GM19099 (cell line): ENCODE results near the gene CDH16.

Experiments
- POLR2A ChIP-seq: IDR thresholded peaks from 3 replicates; pipeline ENCODE4 v1.6.1; 2011; ENCODE audit warnings: low read depth; ENCODE audit not compliant: insufficient read length; ENCODE audit errors: extremely low read depth

CDH16 gene

GRCh38 chr16:66894055-66894454, 24.6 kb downstream of the CDH16 start:
- TF ChIP-seq POLR2A: no peak

- TF ChIP-seq POLR2A: no peak
Observed at GRCh38 chr16:66891797-66892196, 26.9 kb downstream of the CDH16 start.

GRCh38 chr16:66891360-66891759, 27.3 kb downstream of the CDH16 start:
- TF ChIP-seq POLR2A: no peak

GRCh38 chr16:66890799-66891198, 27.9 kb downstream of the CDH16 start:
- TF ChIP-seq POLR2A: no peak

- TF ChIP-seq POLR2A: no peak
Observed at GRCh38 chr16:66889622-66890021, 29.1 kb downstream of the CDH16 start.

- no peak for TF ChIP-seq POLR2A
Observed at GRCh38 chr16:66888647-66889615, 29.8 kb downstream of the CDH16 start.

GRCh38 chr16:66886914-66887313, 31.8 kb downstream of the CDH16 start:
- no peak for TF ChIP-seq POLR2A

- no peak for TF ChIP-seq POLR2A
Observed at GRCh38 chr16:66886321-66886720, 32.4 kb downstream of the CDH16 start.

- TF ChIP-seq POLR2A: no peak
Observed at GRCh38 chr16:66885491-66885890, 33.2 kb downstream of the CDH16 start.

- no peak for TF ChIP-seq POLR2A
Observed at GRCh38 chr16:66882702-66883101, 36.0 kb downstream of the CDH16 start.

- no peak for TF ChIP-seq POLR2A
Observed at GRCh38 chr16:66881964-66882508, 36.6 kb downstream of the CDH16 start.

- no peak for TF ChIP-seq POLR2A
Observed at GRCh38 chr16:66881560-66881959, 37.1 kb downstream of the CDH16 start.

GRCh38 chr16:66881014-66881417, 37.7 kb downstream of the CDH16 start:
- TF ChIP-seq POLR2A: no peak

GRCh38 chr16:66880288-66881013, 38.2 kb downstream of the CDH16 start, which contains the start of gene PDP2:
Gene PDP2 (plus strand): TSS chr16:66880515. CDS start chr16:66884285, 3,770 bp downstream.
- peak; percentile 73 for TF ChIP-seq POLR2A

- no peak for TF ChIP-seq POLR2A
Observed at GRCh38 chr16:66878067-66878466, 40.6 kb downstream of the CDH16 start.

- no peak for TF ChIP-seq POLR2A
Observed at GRCh38 chr16:66874079-66874775, 44.5 kb downstream of the CDH16 start.

- no peak for TF ChIP-seq POLR2A
Observed at GRCh38 chr16:66873685-66874055, 45.0 kb downstream of the CDH16 start.
